A204.1 (cell line): ENCODE data around the gene B3GNT3.

Source experiments
- FAIRE-seq: peaks from 2 replicates; lab custom pipeline; 2012; peaks lifted over from hg19 to GRCh38; lab: Jason Lieb, UNC

The B3GNT3 gene

DNA sequence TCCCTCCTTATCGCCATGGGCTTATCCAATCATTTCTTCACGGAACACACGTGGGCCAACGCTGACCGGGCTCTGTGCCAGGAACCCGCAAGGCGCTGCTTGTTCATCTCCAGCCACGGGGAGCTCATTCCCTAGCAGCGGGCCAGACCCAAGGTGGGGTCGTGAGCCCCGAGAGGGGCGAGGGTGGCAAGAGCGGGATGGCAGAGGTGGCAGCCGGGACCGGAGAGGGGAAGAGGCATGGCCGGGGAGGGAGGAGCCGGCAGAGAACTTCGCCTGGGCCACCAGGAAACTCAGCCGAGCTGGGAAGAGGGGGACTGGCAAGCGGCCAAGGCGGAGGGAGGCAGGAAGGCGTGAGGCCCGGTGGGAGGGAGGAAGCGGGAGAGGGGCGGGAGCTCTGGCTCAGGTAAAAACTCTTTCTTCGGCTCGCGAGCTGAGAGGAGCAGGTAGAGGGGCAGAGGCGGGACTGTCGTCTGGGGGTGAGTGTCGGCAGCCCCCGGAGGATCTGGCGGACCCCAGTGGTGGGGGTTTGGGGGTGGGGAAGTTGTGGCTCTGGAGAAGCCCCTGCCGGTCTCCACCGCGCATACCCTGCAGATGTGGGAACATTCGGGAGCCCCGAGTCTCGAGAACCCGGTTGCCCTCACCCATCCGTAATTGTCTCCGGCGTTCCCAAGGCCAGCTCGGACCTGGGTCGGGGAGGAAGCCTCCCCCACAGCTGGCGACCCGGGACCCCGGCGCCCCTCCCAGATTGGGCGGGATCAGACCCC lies at the start of gene B3GNT3:
TSS of gene B3GNT3 (plus strand) at position 408 of the 764 bp plus-strand sequence. CDS start 12,670 bp downstream, outside the sequence.
- FAIRE-seq = no peak

DNA sequence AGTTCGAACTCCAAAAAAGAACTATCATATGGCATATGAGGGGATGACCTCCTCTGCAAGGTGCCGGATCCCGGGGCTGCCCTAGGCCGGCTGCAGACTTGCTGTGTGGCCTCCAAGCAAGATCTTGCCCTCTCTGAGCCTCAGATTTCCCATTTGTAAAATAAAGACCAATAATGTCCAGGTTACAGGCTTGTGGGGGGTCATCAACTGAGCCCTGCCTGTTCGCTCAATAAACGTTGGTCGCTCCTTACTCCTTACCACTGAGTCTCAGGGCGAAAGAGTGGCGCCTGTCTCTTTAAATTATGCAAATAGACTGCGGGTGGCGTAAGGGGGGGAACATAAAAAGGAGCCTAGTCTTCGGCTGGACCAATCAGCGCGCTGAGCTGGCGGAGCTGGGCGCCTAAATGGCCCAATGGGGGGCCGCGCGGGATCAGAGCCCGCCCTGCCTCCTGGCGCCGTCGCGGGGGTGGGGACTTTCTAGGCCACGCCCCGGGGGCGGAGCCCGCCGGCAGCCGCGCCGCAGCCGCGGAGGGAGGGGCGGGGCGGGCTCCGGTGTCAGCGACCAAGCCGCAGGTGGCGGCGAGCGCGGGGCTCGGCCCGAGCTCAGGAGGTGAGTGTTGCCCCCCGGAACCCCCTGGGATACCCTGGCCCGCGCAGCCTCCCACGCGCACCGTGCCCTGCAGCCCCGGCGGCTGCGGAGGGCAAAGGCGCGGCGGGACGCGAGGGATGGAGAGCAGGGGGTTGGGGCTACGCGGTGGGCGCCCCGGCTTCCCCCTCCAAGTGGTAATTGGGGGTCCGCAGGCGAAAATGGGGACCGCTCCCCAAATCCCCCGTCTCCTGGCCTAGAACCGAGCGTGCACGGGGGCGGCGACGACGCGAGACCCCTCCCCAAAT lies 47.5 kb upstream of the B3GNT3 start:
- FAIRE-seq = no peak

- no peak for FAIRE-seq
Observed at GRCh38 chr19:17748884-17749638, 45.9 kb upstream of the B3GNT3 start.

- FAIRE-seq = no peak
Observed at GRCh38 chr19:17749912-17750317, 45.0 kb upstream of the B3GNT3 start.

DNA sequence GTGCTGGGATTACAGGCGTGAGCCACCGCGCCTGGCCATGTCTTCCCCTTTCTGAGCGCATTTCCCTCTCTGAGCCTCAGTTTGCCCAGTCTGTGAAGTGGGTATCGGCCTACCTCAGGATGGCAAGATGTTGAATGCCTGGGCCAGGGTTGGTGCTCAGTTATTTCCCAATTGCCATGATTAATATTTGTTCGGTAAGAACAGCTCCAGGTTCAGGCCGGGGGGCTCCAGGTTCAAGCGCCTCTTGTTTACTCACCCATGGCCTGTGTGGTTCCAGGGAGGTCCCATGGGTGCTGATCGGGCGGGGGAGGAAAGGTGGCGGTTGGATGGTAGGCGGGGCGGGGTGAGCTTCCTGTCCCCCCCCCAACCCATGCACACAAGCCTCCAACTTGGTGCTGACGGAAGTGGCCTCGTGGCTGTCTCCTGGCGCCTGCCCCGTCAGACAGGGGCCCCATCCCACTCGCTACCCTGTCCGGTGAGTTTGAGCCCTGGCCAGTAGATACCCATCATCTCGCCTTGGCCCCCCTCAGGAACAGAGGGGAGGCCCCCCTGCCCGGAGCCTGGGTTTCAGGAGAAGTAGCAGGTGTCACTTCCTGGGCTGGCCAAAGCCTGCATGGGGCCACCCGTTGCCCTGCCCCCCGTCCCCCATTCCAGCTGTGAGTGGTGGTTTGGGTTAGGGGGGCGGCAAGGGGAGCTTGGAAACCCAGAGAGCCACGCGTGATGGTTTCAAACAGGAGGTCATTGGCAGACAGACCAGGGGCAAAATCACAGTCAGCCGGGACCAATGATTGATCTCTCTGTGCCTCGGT lies 43.6 kb upstream of the B3GNT3 start, which contains the start of gene FCHO1:
TSS of gene FCHO1 (plus strand) at position 375 of the 809 bp plus-strand sequence. CDS start 3,688 bp downstream, outside the sequence.
- FAIRE-seq = no peak

DNA sequence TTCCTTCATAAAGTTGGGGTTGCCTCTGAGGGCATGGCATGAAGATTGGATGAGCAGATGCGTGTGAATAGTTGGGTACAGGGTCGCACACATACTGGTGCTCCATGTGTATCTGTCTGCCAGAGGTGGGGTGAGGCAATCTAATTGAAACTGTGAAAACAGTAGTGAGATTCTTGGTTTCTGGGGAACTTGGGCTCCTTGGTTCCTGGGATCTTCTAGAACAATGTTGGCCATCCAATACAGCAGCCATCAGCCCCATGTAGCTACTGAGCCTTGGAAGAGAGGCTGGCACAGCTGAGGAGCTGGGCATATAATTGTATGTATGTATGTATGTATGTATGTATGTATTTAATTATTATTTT lies 43.0 kb upstream of the B3GNT3 start:
- FAIRE-seq = no peak

- no peak for FAIRE-seq
Observed at GRCh38 chr19:17752865-17753639, 41.9 kb upstream of the B3GNT3 start.

DNA sequence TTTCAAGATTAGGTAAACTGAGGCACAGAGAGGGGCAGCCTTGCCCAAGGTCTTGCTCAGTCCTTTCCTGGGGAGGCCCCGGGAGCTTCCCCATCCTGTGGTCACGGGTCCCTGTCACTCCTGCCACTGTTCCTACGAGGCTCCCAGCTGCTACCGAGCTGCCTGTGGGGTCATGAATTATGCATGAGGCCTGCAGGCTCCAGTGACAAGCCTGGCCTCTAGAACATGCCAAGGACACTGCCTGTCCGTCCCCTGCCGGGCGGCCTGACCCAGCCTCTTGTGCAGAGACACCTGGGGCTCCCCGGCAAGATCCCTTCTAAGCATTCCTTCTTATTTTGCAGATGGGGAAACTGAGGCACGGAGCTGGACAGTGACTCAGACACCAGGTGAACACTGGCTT lies 41.0 kb upstream of the B3GNT3 start:
- no peak for FAIRE-seq

DNA sequence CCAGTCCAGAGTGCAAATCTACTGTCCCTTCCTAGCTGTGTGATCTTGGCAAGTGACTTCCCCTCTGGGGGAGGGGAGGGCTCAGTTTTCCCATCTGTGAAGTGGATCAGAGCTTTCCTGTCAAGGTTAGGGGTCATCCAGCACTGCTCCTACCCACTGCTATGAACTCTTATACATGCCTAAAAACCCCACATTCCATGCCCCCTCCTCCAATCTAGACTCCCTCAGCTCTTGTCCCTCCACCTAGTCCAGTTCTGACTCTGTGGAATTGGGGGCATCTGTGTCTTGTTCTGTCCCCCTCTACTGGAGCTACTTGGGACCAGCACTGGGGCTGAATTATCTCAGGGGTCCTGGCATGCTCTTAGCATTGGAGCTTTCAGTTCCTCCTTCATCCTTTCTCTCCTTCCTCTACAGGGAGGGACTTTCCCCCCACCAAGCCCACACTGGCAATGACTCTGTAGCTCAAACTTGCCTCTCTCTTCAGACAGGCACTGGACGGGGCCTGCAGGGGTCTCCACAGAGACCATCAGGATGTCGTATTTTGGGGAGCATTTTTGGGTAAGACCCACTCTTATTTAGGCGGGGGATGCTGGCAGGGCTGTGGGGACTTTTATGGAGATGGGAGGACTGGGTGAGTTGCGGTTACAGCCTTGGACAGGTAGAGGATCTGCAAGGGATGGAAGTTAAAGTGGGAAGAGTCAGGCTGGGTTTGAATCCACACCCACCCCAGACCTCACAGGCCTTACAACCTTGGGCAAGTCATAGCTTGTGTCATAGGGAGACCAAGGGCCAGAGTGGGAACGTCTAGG lies 40.1 kb upstream of the B3GNT3 start:
- FAIRE-seq = no peak

- no peak for FAIRE-seq
Observed at GRCh38 chr19:17755443-17755890, 39.5 kb upstream of the B3GNT3 start.

DNA sequence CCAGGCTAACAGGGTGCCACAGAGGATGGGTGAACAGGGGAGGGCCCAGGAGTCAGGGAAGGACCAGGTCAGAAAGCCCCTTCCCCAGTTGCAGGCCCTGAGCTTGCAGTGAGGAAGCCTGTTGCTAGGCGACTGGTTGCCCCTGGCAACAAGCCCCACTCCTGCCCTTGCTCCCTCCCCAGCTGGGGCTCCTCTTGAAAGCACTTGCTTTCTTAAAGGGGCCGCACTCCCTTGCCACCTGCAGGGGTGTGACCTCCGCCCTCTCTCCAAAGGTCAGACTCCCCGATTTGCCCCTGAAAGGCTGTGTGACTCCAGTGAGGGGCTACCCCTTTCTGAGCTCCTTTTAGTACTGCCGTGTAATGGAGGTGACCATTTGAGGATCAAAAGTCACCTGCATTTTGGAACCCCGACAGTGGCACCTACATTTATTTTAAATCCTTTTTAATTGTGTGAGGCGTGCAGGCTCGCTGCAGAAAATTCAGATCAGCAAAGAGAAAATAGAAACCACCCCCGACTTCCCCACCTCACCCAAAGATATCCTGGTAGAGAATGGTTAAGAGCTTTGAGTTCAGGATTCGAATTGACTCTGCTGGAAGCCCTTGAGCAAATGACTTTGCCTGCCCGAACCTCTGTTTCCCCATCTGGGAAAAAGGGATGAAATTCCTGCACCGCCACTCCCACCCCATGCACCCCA lies 38.8 kb upstream of the B3GNT3 start:
- FAIRE-seq = no peak

GRCh38 chr19:17757125-17757524 lies 37.8 kb upstream of the B3GNT3 start:
- no peak for FAIRE-seq

GRCh38 chr19:17758515-17758914 lies 36.4 kb upstream of the B3GNT3 start:
- no peak for FAIRE-seq

GRCh38 chr19:17761148-17761547 lies 33.8 kb upstream of the B3GNT3 start:
- FAIRE-seq = no peak

DNA sequence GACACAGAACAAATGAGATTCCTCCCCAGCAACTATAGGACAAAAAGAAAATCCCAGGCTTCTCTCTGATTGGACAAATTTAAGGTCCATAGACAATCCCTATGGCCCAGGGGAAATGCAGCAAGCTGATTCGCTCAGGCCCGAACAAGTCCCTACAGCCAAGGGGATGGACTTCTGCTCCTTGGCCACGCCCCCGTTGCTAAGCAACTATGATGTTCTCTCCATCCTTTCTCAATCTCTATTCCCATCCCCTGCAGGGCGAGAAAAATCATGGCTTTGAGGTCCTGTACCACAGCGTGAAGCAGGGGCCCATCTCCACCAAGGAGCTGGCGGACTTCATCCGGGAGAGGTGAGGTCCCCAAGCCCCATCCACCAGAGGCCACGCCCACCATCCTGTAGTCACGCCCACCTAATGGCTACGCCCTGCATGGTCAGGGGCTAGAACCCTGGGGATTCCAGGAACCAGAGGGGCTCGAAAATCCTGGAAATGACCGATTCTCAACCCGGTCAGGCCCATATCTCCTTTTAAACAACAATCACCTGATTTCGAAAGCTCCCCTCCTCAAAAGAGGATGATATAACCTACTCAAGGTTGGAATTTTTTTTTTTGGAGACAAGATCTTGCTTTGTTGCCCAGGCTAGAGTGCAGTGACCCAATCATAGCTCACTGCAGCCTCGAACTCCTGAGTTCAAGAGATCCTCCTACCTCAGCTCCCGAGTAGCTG lies 32.3 kb upstream of the B3GNT3 start:
- FAIRE-seq = no peak

- FAIRE-seq = no peak
Observed at GRCh38 chr19:17764348-17764747, 30.6 kb upstream of the B3GNT3 start.

- no peak for FAIRE-seq
Observed at GRCh38 chr19:17765069-17765618, 29.8 kb upstream of the B3GNT3 start.

DNA sequence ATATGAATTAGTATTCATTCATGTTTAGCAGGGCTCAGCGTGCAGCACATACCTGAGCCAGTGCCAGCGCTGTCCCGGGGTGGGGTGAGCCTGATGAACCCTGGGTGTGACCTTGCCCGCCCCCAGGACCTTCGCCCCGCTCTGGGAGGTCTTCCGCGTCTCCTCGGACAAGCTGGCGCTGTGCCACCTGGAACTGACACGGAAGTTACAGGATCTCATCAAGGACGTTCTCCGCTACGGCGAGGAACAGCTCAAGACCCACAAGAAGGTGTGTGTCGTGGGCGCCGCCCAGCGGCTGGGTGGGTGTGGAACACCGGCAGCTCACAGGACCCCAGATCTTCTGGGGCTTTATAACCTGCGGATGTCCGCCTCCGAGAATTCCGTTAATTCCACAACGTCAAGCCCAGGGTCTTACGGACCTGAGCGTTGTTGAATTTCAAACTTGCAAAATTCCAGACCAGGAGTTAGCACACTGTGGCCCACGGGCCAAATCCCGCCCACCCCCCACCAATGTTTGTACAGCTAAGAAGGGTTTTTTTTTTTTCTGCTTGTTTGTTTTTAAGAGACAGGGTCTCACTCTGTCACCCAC lies 28.3 kb upstream of the B3GNT3 start:
- FAIRE-seq = no peak
